Measurements from ENCODE around the gene TLL2. TPM values are rescaled to one million over a fixed set of nuclear protein-coding genes. Genes with fewer than 3 reads are reported as not detected.

TLL2 gene
- total RNA-seq, 1 donor from 2014 or later, result not detected

DNA sequence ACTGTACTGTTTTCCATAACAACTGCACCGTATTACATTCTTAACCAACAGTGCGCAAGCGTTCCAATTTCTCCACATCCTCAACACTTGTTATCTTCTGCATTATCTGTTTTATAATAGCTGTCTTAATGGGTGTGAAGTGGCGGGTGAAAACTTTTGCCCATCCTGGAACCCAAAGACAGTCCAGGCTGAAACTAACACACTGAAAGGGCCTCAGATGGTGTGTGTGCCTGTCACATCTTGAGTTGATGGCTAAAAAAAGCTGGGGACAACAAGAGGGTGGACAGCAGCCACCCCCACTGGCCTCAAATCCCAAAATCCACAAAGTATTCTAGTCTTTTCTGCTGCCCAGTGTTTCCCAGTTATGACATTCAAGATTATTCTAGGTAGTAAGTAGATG is 174.3 kb downstream of the TLL2 start:
- H3K36me3 ChIP-seq, result no peaks in the 10 kb centered on the region
- H3K9me3 ChIP-seq, result no peaks in the 10 kb centered on the region
- DNase-seq (no peak), ATAC-seq (no peak)
- no peaks in the 10 kb centered on the region for H3K4me1 ChIP-seq
- intact Hi-C loops (cut with DNase I), result no loop called here
- H3K27me3 ChIP-seq, result no peaks in the 10 kb centered on the region
- H3K27ac ChIP-seq, result no peak overlapping the region
- H3K4me3 ChIP-seq, result no peak overlapping the region
- no peak for TF ChIP-seq CTCF (IDR thresholded peaks at IDR 0.05)

- no peak overlapping the region for H3K4me3 ChIP-seq
- no peak overlapping the region for H3K27ac ChIP-seq
- H3K27me3 ChIP-seq, result peaks cover 4% of the 10 kb centered on the region
- H3K9me3 ChIP-seq, result no peaks in the 10 kb centered on the region
- intact Hi-C loops (cut with DNase I), result no loop called here
- no peak for TF ChIP-seq CTCF (IDR thresholded peaks at IDR 0.05)
- ATAC-seq, result no peak
- no peak for DNase-seq
- H3K36me3 ChIP-seq, result no peaks in the 10 kb centered on the region
- H3K4me1 ChIP-seq, result no peaks in the 10 kb centered on the region
Measured at GRCh38 chr10:96338279-96338925, 175.3 kb downstream of the TLL2 start.

DNA sequence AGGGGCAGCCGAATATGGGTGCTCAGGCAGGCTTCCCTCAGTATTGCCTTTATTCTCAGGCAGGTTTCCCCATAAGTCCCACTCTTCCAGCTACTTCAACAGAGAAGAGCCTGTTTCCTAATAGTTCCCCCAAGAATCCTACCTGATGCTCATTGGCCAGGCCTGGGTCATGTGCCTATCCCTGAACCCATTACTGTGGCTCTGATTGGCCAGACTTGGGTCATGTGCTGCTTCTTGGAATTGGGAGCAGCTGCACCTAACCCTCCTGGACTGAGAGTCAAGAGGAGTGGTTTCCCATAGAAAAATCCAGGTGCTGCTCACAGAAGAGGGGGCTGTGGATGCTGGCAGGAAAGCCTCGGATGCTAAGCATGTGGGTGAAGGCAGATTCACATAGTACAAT is 176.6 kb downstream of the TLL2 start:
- Histone ChIP-seq H3K4me1 (no peaks in the 10 kb centered on the region), H3K27ac (no peak overlapping the region), H3K27me3 (peaks cover 7% of the 10 kb centered on the region), H3K9me3 (no peaks in the 10 kb centered on the region), H3K36me3 (no peaks in the 10 kb centered on the region), H3K4me3 (no peak overlapping the region)
- TF ChIP-seq CTCF (IDR thresholded peaks at IDR 0.05), result no peak
- no peak for DNase-seq
- no peak for ATAC-seq
- intact Hi-C loops (cut with DNase I), result no loop called here

- DNase-seq, result no peak
- peak; percentile 85 for TF ChIP-seq CTCF (IDR thresholded peaks at IDR 0.05)
Measured at GRCh38 chr10:96334616-96335526, 178.9 kb downstream of the TLL2 start.

DNA sequence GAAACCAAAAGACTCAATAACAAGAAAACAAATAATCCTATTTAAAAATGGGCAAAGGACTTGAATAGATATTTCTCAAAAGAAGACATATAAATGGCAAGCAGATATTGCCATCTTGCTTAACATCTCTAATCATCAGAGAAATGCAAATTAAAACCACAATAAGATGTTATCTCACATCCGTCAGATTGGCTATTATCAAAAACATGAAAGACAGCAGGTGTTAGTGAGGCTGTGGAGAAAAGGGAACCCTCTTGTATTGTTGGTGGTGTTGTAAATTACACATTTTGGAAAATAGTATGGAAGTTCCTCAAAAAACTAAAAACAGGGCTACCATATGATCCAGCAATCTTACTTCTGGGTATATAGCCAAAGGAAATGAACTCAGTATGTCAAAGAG is 180.6 kb downstream of the TLL2 start:
- no peak for TF ChIP-seq CTCF (IDR thresholded peaks at IDR 0.05)
- intact Hi-C loops (cut with DNase I), result no loop called here

More at GRCh38 chr10:96334616-96335526, 178.9 kb downstream of the TLL2 start:
- H3K27ac ChIP-seq, result no peak overlapping the region
- no peak overlapping the region for H3K4me3 ChIP-seq
- H3K27me3 ChIP-seq, result peaks cover 7% of the 10 kb centered on the region
- H3K9me3 ChIP-seq, result no peaks in the 10 kb centered on the region
- intact Hi-C loops (cut with DNase I), result no loop called here
- no peaks in the 10 kb centered on the region for H3K36me3 ChIP-seq
- peak; percentile 76 for ATAC-seq
- H3K4me1 ChIP-seq, result no peaks in the 10 kb centered on the region

More for the DNA sequence above, 180.6 kb downstream of the TLL2 start:
- no peaks in the 10 kb centered on the region for H3K36me3 ChIP-seq
- no peaks in the 10 kb centered on the region for H3K9me3 ChIP-seq
- ATAC-seq, result no peak
- H3K4me3 ChIP-seq, result no peak overlapping the region
- no peak overlapping the region for H3K27ac ChIP-seq
- peaks cover 7% of the 10 kb centered on the region for H3K27me3 ChIP-seq
- H3K4me1 ChIP-seq, result no peaks in the 10 kb centered on the region
- no peak for DNase-seq
